DND-41 (cell line): ENCODE measurements around the gene OR8S1.

Experiments used
- EZH2 ChIP-seq: IDR thresholded peaks from 3 replicates; pipeline ENCODE4 v1.6.1; 2012; ENCODE audit warnings: borderline replicate concordance, low read depth, mild to moderate bottlenecking, moderate library complexity, low read length, inconsistent platforms; ENCODE audit not compliant: severe bottlenecking
- TF ChIP-seq, protein P1 (sequence below): IDR thresholded peaks from 2 replicates; pipeline ENCODE4 v1.5.1; 2012; ENCODE audit warnings: borderline replicate concordance, low read length, moderate library complexity, mild to moderate bottlenecking; ENCODE audit not compliant: poor library complexity, severe bottlenecking; ENCODE audit errors: extremely low read depth

DNA sequence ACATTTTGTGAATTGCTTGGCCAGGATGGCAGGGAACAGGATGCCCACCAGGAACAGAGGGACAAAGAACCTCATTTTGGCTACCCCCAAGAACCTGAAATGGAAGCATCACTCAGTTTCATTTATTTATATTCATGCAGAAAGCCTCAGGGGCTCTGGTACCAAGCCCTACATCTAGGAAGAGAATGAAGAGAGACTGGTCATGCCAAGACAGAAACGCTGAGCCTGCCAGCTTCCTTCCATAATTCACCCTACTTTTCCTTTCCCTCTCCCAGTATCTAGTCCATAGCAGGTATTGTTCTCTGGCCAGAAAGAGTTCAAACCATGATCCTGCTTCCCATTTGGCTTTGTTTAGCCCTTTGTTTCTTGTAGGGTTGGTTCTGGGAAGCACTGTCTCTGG is 44.5 kb downstream of the OR8S1 start, which contains the start of gene LALBA:
- TF ChIP-seq, protein P1, sequence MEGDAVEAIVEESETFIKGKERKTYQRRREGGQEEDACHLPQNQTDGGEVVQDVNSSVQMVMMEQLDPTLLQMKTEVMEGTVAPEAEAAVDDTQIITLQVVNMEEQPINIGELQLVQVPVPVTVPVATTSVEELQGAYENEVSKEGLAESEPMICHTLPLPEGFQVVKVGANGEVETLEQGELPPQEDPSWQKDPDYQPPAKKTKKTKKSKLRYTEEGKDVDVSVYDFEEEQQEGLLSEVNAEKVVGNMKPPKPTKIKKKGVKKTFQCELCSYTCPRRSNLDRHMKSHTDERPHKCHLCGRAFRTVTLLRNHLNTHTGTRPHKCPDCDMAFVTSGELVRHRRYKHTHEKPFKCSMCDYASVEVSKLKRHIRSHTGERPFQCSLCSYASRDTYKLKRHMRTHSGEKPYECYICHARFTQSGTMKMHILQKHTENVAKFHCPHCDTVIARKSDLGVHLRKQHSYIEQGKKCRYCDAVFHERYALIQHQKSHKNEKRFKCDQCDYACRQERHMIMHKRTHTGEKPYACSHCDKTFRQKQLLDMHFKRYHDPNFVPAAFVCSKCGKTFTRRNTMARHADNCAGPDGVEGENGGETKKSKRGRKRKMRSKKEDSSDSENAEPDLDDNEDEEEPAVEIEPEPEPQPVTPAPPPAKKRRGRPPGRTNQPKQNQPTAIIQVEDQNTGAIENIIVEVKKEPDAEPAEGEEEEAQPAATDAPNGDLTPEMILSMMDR, result no peak
- TF ChIP-seq EZH2, result no peak
